Natural killer cell (primary cell): ENCODE results near the gene NBPF4. TPM values are rescaled to one million over a fixed set of nuclear protein-coding genes. Genes with fewer than 3 reads are reported as not detected.
"Not testable (repeated sequence)": the region's sequence is repeated elsewhere in the genome, so short reads cannot be mapped to it uniquely, and the experiment has no call there.

Experiments used
- ATAC-seq, 3 donors: fragments of 150-1000 bp in 2 of 3; fragments of 200-7000 bp in 1 of 3; cut with Tn5 transposase; 1 replicate in 1 of 3; 2 replicates in 2 of 3; pipeline ENCODE4 v1.10.0; 2021; ENCODE audit warnings: mild to moderate bottlenecking in 2 of 3, moderate library complexity in 2 of 3
- DNase-seq, 2 donors: peaks; one replicate each; pipeline versions ENCODE4 v3.0.0 to v3.0.0-alpha.2; 2013 to 2021; ENCODE audit warnings: mixed read lengths in 1 of 2
- H3K27ac ChIP-seq: one replicate; pipeline ENCODE4 v1.5.1; 2013; ENCODE audit warnings: mild to moderate bottlenecking, low read length
- H3K27me3 ChIP-seq: one replicate; pipeline ENCODE4 v1.6.1; 2013; ENCODE audit warnings: low read length; ENCODE audit not compliant: control insufficient read depth, insufficient read depth
- H3K36me3 ChIP-seq: one replicate; pipeline ENCODE4 v1.6.1; 2013; ENCODE audit warnings: low read length; ENCODE audit not compliant: control insufficient read depth, insufficient read depth
- H3K4me1 ChIP-seq: one replicate; pipeline ENCODE4 v1.6.1; 2013; ENCODE audit warnings: low read length; ENCODE audit not compliant: control insufficient read depth, insufficient read depth
- H3K4me3 ChIP-seq: one replicate; pipeline ENCODE4 v1.5.1; 2013; ENCODE audit warnings: low read length
- H3K9me3 ChIP-seq: one replicate; pipeline ENCODE4 v1.6.1; 2013; ENCODE audit warnings: low read length; ENCODE audit not compliant: control insufficient read depth, insufficient read depth
- H3K27ac Mint-ChIP-seq, 2 donors: one replicate each; pipeline ENCODE4 v1.8.0; 2022; ENCODE audit warnings: mild to moderate bottlenecking in 2 of 2, mixed read lengths in 2 of 2, moderate library complexity in 1 of 2
- H3K27me3 Mint-ChIP-seq, 2 donors: one replicate each; pipeline ENCODE4 v1.8.0; 2022; ENCODE audit warnings: low read depth in 2 of 2, mixed read lengths in 2 of 2
- H3K36me3 Mint-ChIP-seq: one replicate; pipeline ENCODE4 v1.8.0; 2022; ENCODE audit warnings: mixed read lengths
- H3K4me1 Mint-ChIP-seq, 2 donors: one replicate each; pipeline ENCODE4 v1.8.0; 2022; ENCODE audit warnings: mixed read lengths in 2 of 2
- H3K4me3 Mint-ChIP-seq: one replicate; pipeline ENCODE4 v1.8.0; 2022; ENCODE audit warnings: mild to moderate bottlenecking, moderate library complexity, mixed read lengths
- H3K9me3 Mint-ChIP-seq, 2 donors: one replicate each; pipeline ENCODE4 v1.8.0; 2022; ENCODE audit warnings: mixed read lengths in 2 of 2
- CTCF ChIP-seq: fragments of 200-600 bp; IDR thresholded peaks from one replicate; pipeline ENCODE4 v1.8.0; 2022; ENCODE audit warnings: antibody characterized with exemption
- WGBS: methylation state at CpG from one replicate; pipeline ENCODE4 v1.1.7; 2013; ENCODE audit warnings: missing lambda C conversion rate; ENCODE audit not compliant: insufficient coverage; 5-methylcytosine and 5-hydroxymethylcytosine counted together
- intact Hi-C: fragments of 100-400 bp; cut with micrococcal nuclease; formaldehyde crosslinking; loops from one replicate; pipeline ENCODE4 v1.14.2; 2022
- total RNA-seq, 4 donors: library from RNA; stranded (reverse); fragments of 120-200 nt in 1 of 4; gene quantifications; one replicate each; pipeline versions ENCODE4 v1.2.3 to v1.2.4, GENCODE V29; 2013 to 2022

NBPF4 gene
- total RNA-seq, 3 donors from 2014 or later (not counting 1 experiment from before 2014, with no cell fraction given), result not detected

- Histone ChIP-seq H3K4me3 (no peak overlapping the region), H3K27me3 (peaks cover 9% of the 10 kb centered on the region), H3K4me1 (no peaks in the 10 kb centered on the region), H3K36me3 (no peaks in the 10 kb centered on the region), H3K9me3 (no peaks in the 10 kb centered on the region), H3K27ac (no peak overlapping the region)
- 86% methylated on average over 1 of the region's 1 CpG for WGBS
- H3K27ac Mint-ChIP-seq, result no peak overlapping the region
- no peaks in the 10 kb centered on the region for H3K36me3 Mint-ChIP-seq
- DNase-seq (no peak), ATAC-seq (no peak)
- H3K4me1 Mint-ChIP-seq, result no peaks in the 10 kb centered on the region
- no peak overlapping the region for H3K4me3 Mint-ChIP-seq
- intact Hi-C loops, result no loop called here
- no peak for TF ChIP-seq CTCF
- no peaks in the 10 kb centered on the region for H3K9me3 Mint-ChIP-seq
- H3K27me3 Mint-ChIP-seq, result peaks cover 35 to 40% of the 10 kb centered on the region in 2 donors
These were observed 32.9 kb downstream of the NBPF4 start for GRCh38 chr1:108211014-108211413.

- no peaks in the 10 kb centered on the region for H3K36me3 Mint-ChIP-seq
- ATAC-seq (no peak), DNase-seq (peak in 1 of 2 donors; percentile 26)
- no peaks in the 10 kb centered on the region for H3K9me3 ChIP-seq
- H3K27me3 ChIP-seq, result peaks cover 9% of the 10 kb centered on the region
- 66% methylated on average over 11 of the region's 11 CpGs for WGBS
- no peak overlapping the region for H3K27ac Mint-ChIP-seq
- no peaks in the 10 kb centered on the region for H3K4me1 Mint-ChIP-seq
- peaks cover 33 to 54% of the 10 kb centered on the region in 2 donors for H3K27me3 Mint-ChIP-seq
- H3K27ac ChIP-seq, result no peak overlapping the region
- H3K9me3 Mint-ChIP-seq, result no peaks in the 10 kb centered on the region
- H3K4me3 ChIP-seq, result no peak overlapping the region
- TF ChIP-seq CTCF, result no peak
- H3K4me1 ChIP-seq, result no peaks in the 10 kb centered on the region
- H3K4me3 Mint-ChIP-seq, result no peak overlapping the region
- no peaks in the 10 kb centered on the region for H3K36me3 ChIP-seq
- intact Hi-C loops, result loop anchor here (10.0 kb wide), 1 partner anchor 435 kb away; no protein-coding TSS in a partner anchor
These were observed 34.3 kb downstream of the NBPF4 start for GRCh38 chr1:108209456-108210108.

- Histone ChIP-seq H3K36me3 (no peaks in the 10 kb centered on the region), H3K4me1 (no peaks in the 10 kb centered on the region), H3K27me3 (peaks cover 7% of the 10 kb centered on the region), H3K27ac (no peak overlapping the region), H3K9me3 (no peaks in the 10 kb centered on the region), H3K4me3 (no peak overlapping the region)
- no peaks in the 10 kb centered on the region for H3K36me3 Mint-ChIP-seq
- H3K27ac Mint-ChIP-seq, result no peak overlapping the region
- ATAC-seq, result no peak
- 85% methylated on average over 11 of the region's 11 CpGs for WGBS
- intact Hi-C loops, result loop anchor here (10.0 kb wide), 1 partner anchor 436 kb away; no protein-coding TSS in a partner anchor
- no peak for DNase-seq
- H3K27me3 Mint-ChIP-seq, result peaks cover 32 to 61% of the 10 kb centered on the region in 2 donors
- H3K4me1 Mint-ChIP-seq, result no peaks in the 10 kb centered on the region
- no peak for TF ChIP-seq CTCF
- no peak overlapping the region for H3K4me3 Mint-ChIP-seq
- peaks cover 0 to 1% of the 10 kb centered on the region in 2 donors for H3K9me3 Mint-ChIP-seq
These were observed 35.0 kb downstream of the NBPF4 start for GRCh38 chr1:108208724-108209446.

DNA sequence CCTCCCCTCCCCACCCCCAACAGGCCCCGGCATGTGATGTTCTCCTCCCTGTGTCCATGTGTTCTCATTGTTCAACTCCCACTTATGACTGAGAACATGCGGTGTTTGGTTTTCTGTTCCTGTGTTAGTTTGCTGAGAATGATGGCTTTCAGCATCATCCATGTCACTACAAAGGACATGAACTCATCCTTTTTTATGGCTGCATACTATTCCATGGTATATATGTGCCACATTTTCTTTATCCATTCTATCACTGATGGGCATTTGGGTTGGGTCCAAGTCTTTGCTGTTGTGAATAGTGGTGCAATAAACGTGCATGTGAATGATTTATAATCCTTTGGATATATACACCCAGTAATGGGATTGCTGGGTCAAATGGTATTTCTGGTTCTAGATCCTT lies 40.3 kb downstream of the NBPF4 start:
- ATAC-seq, H3K4me3 ChIP-seq, DNase-seq, H3K27ac ChIP-seq, H3K4me3 Mint-ChIP-seq, H3K36me3 ChIP-seq, H3K9me3 Mint-ChIP-seq, H3K27me3 ChIP-seq, H3K36me3 Mint-ChIP-seq, H3K9me3 ChIP-seq, H3K27ac Mint-ChIP-seq: not testable (repeated sequence)
- peaks cover 20 to 26% of the 10 kb centered on the region in 2 donors for H3K4me1 Mint-ChIP-seq
- no CpG with 5 or more reads among the region's 3 CpGs for WGBS
- H3K27me3 Mint-ChIP-seq, result peaks cover 21 to 49% of the 10 kb centered on the region in 2 donors
- intact Hi-C loops, result loop anchor here (5.0 to 10.0 kb wide), 2 partner anchors 421 to 441 kb away; no protein-coding TSS in a partner anchor
- H3K4me1 ChIP-seq, result peaks cover 14% of the 10 kb centered on the region
